Measurements from ENCODE around the gene CAMK1D.
"Not testable (repeated sequence)": the region's sequence is repeated elsewhere in the genome, so short reads cannot be mapped to it uniquely, and the experiment has no call there.

Gene CAMK1D

DNA sequence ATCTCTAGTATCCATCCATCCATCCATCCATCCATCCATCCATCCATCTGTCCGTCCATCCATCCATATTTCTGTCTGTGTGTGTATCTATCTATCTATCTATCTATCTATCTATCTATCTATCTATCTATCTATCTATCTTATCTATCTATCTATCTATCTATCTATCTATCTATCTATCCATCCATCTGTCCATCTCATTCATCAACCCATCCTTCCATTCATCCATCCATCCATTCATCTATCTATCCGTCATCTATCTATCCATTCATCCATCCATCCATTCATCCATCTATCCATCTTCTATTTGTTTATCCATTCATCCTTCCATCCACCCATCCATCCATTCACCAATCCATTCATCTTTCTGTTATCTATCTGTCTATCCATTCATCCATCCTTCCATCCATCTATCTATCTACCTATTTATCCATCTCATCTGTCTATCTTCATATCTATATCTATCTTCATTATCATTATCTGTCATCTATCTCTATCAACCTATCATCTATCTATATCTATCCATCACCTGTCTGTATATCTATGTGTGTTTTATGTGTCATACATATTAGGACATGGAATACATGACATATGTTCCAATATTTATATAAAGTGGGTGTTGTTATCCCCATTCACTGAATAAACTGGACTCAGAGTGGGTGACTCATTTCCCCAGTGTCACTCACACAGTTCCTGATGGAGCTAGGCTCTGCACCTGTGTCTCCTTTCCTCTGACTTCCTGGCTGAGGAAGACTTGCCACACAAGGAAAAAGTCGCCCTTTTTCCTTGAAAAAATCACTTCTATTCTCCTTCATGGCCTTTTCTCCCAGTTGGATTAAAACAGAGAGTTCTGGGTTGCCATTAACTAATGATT is 452.1 kb downstream of the CAMK1D start:
- DNase-seq = no peak

DNA sequence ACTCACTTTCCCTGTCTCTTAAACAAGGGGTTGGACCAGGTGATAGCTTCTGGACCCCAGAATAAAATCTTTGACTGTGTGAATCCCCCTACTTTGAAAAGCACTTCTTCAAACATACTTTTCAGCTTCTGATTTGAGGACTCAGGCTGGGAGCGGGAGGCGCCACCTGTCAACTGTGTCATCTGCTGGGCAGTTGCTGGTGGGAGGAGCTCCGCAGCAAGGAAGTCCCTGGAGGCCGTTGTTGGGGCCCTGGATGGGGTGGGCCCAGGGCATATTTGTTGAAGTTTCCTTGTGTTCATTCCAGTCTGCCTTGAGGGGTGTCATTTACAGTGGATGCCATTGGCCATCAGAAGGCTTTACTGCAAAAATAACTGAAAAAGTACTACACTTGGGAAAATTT is 454.4 kb downstream of the CAMK1D start:
- DNase-seq = no peak

DNA sequence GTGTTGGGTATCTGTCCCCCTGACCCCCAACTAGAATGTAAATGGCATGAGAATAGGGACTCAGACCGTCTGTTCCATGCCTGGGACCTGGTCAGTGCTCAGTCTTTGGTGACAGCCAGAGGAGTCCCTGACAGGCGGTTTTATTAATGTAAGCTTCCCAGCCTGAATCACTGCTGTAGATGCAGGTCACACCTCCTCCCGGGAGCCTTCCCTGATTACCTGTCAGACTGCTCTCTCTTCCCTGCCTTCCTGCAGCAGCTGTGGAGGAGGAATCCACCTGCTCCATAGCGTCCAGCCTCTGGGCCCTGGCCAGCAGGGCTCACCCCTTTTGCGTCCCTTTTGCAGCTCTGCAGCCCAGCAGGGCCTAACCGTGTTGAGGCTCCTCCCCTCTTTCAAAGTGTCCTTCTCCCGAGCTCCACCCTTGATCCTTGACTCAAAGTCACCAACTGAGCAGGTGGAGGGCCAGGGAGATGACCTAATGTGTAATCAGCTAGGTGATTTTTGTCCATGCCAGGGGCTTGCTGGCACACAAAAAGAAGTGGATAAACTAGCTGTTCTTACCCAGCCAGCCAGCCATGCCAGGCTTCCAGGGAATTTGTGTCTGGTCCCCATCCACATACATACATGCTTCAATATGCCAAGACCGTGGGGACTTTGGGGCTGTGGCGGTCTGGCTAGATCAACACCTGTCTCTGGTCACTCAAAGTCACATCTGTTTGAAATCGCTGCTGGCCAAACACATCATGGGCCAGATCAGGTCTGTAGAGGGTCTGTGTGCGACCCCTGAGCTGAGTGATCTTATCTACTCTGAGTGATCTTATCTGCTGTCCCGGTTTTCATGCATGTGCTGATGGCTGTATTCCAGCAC is 457.1 kb downstream of the CAMK1D start:
- no peak for DNase-seq

DNA sequence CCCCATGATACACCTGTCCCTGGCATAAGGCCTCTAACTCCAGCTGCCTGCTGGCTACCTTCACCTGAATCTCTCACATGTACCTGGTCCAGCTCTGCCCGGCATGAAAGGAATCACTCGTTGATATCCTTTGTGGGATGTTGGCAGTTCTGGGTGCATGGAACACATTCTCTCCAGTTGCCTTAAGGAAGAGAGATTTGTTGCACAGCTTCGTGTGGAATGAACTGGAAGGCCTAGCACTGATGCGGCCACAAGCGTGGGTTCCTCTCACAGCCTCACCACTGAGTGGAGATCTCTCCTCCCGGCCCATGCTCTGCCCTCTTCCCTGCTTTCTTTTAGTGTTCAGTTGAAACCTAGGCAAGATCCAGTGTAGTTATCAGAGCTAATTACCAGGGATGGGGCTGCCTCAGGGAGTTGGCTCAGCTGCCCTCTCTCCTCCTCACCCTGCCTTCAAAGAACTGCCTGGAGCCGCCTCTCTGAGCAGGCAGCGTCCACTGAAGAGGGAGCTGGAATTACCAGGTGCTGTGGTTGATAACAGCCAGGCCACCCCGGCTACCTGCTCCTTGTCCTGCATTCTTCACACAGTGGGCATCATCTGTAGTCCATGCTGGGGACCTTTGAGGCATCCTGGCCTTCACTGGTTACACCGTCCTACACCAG is 457.9 kb downstream of the CAMK1D start:
- no peak for DNase-seq

DNA sequence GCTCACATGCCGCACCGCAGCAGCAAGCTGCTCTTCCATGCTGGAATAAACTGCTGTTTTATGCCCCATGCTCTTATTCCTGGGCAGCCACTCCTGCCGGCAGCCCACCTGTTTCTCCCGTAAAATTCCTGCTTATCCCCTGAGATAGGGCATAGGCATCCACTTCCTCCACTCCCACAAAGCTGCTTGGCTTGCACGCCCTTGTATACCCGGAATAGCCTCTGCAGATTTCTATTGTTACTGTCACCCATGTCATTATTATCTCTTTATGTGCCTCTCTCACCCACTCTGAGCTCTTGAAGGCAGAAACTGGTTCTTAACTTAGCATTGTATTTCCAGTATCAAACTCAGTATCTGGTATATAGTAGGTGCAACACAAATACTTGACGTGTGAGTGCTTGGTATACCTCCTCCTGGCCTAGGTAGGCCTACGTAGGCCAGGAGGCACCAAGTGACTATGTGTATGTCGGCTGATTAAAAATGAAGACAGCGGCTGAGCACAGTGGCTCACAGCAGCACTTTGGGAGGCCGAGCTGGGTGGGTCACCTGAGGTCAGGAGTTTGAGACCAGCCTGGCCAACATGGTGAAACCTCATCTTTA is 458.8 kb downstream of the CAMK1D start:
- no peak for DNase-seq

DNA sequence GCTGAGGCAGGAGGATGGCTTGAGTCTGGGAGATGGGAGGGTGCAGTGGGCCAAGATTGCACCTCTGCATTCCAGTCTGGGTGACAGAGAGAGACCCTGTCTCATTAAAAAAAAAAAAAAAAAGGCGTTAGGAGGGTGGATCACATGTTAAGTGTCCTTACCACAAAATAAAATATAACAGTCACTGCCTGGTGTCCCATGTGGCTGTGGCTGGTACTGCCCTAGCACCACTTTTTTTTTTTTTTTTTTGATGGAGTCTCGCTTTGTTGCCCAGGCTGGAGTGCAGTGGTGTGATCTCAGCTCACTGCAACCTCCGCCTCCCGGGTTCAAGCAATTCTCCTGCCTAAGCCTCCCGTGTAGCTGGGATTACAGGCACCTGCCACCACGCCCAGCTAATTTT is 460.7 kb downstream of the CAMK1D start:
- not testable (repeated sequence) for DNase-seq

DNA sequence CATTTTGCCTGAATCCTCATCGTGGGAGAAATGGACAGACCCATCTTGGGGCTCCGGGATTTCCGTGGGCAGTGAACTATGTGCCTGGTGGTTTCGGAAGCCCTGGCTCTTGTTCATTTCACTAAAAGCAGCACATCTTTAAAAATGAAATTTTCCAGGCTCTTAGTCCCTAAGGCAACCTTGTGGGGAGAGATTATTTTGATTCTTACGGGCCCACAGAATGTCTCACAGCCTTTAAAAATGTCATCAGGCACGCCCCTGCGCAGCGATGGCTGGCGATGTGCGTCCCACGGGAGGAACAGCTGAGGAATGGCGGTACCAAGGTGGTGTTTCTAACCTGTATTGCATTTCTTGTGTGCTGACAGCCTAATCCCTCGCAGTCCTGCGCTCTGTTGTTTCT is 462.5 kb downstream of the CAMK1D start:
- no peak for DNase-seq

DNA sequence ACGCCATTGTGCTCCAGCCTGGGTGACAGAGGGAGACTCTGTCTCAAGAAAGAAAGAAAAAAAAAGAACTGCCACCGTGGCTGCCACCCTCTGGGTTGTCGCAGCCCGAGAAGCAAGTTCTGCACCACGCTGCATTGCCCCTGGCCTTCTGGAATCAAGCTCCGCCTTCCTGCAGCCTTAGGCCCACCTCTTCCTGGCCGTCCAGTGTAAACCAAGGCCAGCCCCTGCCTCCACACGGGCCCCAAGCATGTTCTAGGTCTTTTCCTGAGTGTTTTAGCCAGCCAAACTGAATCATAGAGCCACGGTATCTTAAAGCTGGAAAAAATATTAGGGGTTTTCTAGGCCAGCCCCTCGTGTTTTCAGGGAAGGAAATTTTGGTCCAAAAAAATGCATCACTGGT is 463.2 kb downstream of the CAMK1D start:
- no peak for DNase-seq

DNA sequence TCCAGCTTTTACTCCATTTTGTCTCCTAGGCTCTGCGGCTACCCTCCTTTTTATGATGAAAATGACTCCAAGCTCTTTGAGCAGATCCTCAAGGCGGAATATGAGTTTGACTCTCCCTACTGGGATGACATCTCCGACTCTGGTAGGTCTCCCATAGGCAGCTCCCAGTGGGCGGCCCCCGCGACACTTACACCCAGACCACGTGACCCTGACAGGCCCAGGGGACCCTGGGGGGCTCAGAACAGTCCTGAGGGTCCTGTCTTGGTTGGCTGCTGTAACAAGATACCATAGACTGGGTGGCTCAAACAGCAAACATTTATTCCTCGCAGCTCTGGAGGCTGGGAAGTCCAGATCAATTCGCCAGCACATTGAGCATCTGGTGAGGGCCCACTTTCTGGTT is 464.8 kb downstream of the CAMK1D start:
- no peak for DNase-seq

DNA sequence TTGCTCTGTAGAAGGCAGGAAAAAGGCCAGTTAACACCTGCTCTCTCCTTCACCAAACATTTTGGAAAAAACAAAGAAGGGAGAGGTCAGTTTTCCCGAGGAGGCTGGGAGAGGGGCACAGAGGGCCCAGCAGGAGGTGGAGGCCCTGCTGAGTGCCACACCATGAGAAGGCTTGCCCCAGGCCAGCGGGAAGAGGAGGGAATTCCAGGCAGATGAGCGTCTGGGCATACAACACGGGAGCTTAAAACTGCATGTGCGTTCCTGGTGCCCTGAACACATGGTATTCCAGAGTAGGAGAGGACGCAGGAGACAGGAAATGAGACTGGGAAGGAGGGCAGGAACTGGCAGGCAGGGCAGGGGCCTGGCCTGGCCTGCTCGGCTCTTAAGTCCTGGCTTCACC is 469.7 kb downstream of the CAMK1D start:
- DNase-seq = no peak

DNA sequence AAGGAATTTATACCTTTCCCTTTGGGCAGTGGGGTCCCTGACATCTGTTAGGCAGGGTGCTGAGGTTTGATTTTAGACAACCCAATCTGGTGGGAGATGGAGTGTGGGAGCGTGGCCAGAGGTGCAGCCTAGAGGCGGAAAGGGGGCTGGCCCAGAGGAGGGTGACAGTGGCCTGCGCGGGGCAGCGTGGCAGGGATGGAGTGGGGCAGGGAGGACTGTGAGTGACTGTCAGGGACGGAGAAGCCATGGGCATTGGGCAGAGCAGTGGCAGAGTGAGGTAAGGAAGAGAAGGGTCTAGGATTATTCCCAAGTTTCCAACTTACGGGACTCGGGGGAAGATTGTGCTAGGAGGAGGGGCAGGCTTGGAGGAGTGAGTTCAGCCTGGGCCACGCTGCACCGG is 470.3 kb downstream of the CAMK1D start:
- DNase-seq = no peak

DNA sequence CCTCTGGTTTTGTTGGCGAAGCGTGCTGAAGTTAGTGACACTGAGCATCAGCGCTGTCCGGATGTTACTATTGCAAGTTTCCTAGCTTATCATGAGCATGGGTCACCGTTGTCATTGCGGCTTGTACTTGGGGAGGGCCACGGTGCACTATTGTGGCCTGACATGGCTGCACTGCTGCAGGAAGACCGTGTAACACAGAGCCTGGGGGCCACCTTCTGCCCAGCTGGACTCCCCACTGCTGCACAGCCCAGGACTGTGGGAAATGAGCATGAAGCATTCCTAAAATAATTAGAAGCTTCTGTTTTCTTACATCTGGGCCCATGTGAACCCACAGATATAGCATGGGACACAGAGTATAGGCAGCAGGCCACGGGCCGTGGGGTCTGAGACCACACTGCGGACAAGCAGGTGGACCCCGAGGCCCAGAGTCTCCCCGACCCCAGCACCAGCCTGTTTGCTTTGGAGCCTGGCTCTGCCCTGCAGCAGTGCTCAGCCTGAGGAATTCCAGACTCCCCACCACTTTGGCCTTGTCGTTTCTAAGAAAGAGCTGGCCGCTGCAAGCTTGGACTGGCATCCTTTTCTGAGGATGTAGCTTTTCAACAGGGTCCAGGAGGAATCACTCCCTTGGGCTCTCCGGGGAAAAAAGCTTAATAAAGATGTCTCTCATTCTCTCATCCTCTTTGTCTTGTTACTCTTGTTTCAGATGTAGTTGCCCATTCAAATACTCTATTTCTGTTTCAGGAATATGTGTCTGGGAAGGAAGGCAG is 473.0 kb downstream of the CAMK1D start:
- DNase-seq = no peak

DNA sequence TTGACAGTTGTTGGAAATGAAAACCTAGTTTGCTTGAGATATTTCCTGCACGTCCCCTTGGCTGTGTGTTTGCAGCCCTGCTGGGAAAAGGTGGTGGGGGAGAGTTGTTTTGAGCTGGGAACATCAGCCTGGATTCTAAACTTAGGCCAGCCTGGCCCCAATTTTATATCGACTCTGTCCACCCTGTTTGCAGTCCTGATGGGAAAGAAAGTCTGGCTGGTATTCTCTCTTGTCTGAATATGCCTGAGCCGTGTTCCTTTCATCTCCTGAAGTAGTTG is 473.5 kb downstream of the CAMK1D start:
- DNase-seq = no peak

DNA sequence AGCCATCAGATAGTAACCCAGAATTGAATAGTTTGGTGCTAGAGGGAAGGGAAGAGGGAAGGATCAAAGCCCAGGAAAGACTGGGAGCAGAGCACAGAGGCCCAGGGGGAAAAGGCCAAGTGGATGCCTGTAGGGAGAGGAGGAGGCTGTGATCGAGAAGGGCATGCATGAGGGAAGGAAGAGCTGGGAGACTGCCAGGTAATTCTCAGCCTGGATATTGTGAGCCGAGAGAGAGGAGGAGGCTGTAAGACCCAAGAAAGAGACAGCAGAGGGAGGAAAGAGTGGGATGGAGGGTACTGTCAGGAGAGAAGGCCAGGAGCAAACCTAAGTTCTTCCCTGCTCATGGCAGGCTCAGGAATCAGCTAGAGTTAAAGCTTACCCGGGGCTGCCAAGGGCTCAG is 474.0 kb downstream of the CAMK1D start:
- no peak for DNase-seq

DNA sequence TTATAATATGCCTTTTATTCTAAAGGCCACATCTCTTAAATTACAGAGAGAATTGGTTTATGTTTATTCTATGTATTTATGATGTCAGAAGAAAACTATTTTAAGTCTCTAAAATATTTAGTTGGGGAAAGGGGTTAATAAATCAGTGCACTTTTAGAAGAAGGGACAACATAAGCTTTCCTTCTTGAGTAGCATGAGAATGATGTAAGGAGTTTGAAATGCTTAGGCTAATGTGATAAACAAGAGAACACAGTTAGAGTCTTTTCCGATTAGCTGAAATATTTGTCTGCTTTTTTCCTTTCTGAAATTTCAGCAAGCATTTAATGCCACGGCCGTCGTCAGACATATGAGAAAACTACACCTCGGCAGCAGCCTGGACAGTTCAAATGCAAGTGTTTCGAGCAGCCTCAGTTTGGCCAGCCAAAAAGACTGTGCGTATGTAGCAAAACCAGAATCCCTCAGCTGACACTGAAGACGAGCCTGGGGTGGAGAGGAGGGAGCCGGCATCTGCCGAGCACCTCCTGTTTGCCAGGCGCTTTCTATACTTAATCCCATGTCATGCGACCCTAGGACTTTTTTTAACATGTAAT is 476.0 kb downstream of the CAMK1D start:
- no peak for DNase-seq

DNA sequence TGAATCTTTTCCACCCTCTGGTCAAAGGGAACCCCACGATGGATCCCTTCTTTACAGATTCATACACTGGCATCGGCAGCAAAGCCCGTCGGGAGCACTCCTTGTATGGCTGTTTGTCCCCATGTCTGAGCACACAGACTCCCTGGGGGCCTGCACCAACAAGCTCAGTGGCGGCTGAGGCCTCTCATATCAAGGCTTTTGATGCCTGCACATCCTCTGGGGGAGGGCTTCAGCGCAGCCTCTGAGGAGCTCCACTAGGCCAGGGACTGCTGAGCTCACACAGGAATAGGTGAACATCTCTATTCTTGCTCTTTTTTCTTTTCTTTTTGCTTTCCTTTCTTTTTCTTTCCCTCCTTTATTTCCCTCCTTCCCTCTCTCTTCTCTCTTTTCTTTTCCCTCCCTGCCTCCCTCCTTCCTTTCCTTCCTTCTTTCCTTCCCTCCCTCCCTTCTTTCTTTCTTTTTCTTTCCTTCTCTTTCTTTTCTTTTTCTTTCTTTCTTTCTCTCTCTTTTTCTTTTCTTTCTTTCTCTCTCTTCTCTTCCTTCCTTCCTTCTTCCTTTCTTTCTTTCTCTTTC is 477.5 kb downstream of the CAMK1D start:
- no peak for DNase-seq

DNA sequence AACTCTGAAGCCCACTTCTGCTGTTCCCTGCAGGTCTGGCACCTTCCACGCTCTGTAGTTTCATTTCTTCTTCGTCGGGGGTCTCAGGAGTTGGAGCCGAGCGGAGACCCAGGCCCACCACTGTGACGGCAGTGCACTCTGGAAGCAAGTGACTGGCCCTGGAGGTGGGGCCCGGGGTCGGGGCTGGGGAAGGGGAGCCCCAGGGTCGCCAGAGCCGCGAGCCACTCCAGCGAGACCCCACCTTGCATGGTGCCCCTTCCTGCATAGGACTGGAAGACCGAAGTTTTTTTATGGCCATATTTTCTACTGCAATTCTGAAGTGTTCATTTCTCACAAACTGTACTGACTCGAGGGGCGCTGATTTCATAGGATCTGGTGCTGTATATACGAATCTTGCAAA is 479.4 kb downstream of the CAMK1D start:
- no peak for DNase-seq

DNA sequence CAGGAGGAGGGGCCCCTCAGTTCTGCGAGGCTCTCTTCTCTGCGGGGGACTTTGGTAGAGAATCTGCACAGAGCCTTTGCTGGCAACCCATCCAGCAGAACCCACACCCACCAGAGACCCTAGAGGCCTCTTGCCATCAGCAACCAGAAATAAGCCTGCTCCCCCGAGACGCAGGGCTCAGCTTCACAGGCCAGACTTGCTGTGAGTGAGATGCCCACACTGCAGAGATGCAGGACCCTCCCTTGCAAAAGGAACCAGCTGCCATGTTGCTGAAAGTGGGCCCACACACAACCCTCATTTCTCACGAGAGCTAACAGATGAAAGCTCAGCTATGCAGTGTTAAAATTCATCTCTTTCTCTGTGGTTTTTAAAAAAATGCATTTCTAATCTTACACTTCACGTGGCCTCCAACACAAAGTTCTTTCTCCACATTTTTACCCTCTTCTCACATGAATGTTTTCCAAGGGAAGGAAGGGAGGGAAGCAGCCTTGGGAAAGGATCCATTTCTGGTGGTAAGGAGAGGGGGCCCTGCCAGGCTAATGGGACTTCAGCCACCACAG is 480.6 kb downstream of the CAMK1D start:
- no peak for DNase-seq

DNA sequence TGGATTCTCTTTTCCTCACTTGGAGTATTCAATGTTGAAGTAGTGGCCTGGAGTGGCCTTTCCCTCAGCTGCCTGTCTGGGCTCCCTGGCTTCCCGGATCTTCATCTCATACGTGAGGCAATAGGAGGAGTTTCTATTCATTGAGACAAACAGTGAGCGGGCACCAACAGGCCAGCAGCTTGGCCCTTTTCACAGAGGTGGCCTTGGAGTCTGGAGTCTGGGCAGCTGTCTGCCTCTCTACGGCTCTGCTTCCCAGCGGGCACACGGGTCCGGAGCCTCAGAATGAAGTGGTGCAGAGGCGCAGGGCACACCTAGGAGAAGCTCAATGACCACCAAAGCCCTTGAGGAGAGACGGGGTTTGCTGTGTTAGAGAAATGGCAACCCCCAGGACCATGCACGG is 482.7 kb downstream of the CAMK1D start:
- no peak for DNase-seq

DNA sequence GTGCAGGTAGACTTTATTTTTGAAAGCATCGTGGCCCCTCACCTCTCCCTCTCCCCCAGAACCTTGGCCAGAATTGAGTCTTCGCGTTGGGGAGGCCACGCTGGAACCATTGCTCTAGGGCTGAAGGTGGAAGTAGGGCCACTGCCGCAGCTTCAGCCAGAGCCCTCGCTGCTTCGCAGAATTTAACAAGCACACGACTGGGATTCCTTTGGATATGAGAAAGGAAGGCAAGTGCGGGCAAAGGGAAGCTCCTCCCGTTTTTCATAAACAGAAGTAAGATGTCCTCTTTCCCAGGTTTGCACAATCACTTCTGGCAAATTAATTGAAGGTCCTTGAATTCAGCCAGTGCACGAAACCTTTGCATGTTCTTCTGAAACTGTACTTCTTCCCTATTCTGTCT is 484.1 kb downstream of the CAMK1D start:
- no peak for DNase-seq

DNA sequence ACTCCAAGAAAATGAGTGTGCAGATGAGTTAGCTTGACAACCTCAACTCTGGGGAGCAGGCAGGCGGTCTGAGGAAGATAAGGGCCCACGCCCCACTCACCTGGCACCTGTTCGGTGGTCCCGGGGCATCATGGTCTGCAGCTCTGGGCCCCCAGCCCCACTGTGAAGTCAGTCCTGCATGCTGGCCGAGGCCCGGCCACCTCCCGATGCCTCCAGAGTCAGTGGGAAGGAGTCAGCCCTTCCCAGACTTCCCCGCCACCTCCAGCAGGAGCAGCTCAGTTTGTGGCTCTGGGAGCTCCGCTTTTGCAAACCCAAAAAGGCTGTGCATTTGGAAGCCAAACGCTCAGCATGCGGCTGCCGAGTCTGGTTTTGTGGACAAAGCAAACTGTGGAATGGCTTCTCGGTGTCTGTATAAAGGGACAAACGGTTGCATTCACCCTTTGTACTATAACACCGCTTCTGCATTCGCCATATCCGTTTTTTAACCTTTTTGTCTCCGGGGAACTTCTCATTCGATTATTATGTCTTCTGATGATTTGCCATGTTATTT is 484.8 kb downstream of the CAMK1D start:
- no peak for DNase-seq

Data from NCI-H1694 (cell line).